NCI-H1417 (cell line): Measurements from ENCODE around the gene MYBBP1A.
"Not testable (repeated sequence)": the region's sequence is repeated elsewhere in the genome, so short reads cannot be mapped to it uniquely, and the experiment has no call there.

ENCODE experiments used
- DNase-seq, 3 experiments: peaks; one replicate each; lab custom pipeline; 2025; lab: John Stamatoyannopoulos, UW

MYBBP1A gene

GRCh38 chr17:4588898-4589625 is 33.9 kb upstream of the MYBBP1A start:
- no peak for DNase-seq

- no peak for DNase-seq
These were observed 33.2 kb upstream of the MYBBP1A start for GRCh38 chr17:4588391-4588790.

GRCh38 chr17:4587803-4588202 is 32.6 kb upstream of the MYBBP1A start:
- DNase-seq = no peak

GRCh38 chr17:4587195-4587594 is 32.0 kb upstream of the MYBBP1A start:
- no peak for DNase-seq

- no peak for DNase-seq
These were observed 30.9 kb upstream of the MYBBP1A start for GRCh38 chr17:4586043-4586442.

GRCh38 chr17:4585638-4585994 is 30.4 kb upstream of the MYBBP1A start:
- no peak for DNase-seq

- DNase-seq = no peak
These were observed 29.9 kb upstream of the MYBBP1A start for GRCh38 chr17:4584917-4585637.

GRCh38 chr17:4584101-4584916 is 29.1 kb upstream of the MYBBP1A start, which contains the start of gene SMTNL2:
Gene SMTNL2 (plus strand): TSS chr17:4584529. CDS start chr17:4584606, 77 bp downstream.
- peak in 2 of 3 experiments; percentile 30 to 38 for DNase-seq

- peak in 2 of 3 experiments; percentile 31 to 33 for DNase-seq
These were observed 28.6 kb upstream of the MYBBP1A start for GRCh38 chr17:4583782-4584100.

GRCh38 chr17:4583206-4583605 is 28.0 kb upstream of the MYBBP1A start:
- no peak for DNase-seq

GRCh38 chr17:4582691-4583090 is 27.5 kb upstream of the MYBBP1A start:
- DNase-seq = no peak

GRCh38 chr17:4582101-4582501 is 26.9 kb upstream of the MYBBP1A start:
- DNase-seq = no peak

GRCh38 chr17:4580291-4580690 is 25.1 kb upstream of the MYBBP1A start:
- no peak for DNase-seq

- no peak for DNase-seq
These were observed 24.5 kb upstream of the MYBBP1A start for GRCh38 chr17:4579678-4580077.

GRCh38 chr17:4578349-4578748 is 23.2 kb upstream of the MYBBP1A start:
- not testable (repeated sequence) for DNase-seq

GRCh38 chr17:4577386-4577993 is 22.3 kb upstream of the MYBBP1A start:
- no peak for DNase-seq

GRCh38 chr17:4576729-4577322 is 21.6 kb upstream of the MYBBP1A start:
- no peak for DNase-seq

- no peak for DNase-seq
These were observed 21.0 kb upstream of the MYBBP1A start for GRCh38 chr17:4576161-4576558.

GRCh38 chr17:4574448-4575045 is 19.4 kb upstream of the MYBBP1A start:
- DNase-seq = no peak

- DNase-seq = no peak
These were observed 18.5 kb upstream of the MYBBP1A start for GRCh38 chr17:4573669-4574068.

GRCh38 chr17:4573115-4573514 is 17.9 kb upstream of the MYBBP1A start:
- DNase-seq = no peak

GRCh38 chr17:4572131-4572530 is 16.9 kb upstream of the MYBBP1A start:
- no peak for DNase-seq
